K562 (cell line): ENCODE measurements around the gene STAB1. TPM values are rescaled to one million over a fixed set of nuclear protein-coding genes. Genes with fewer than 3 reads are reported as not detected.

ENCODE experiments used
- BCOR ChIP-seq: fragments of 450-650 bp; IDR thresholded peaks from 2 replicates; pipeline ENCODE4 v1.6.1; 2016
- BDP1 ChIP-seq: IDR thresholded peaks from 3 replicates; pipeline ENCODE4 v1.6.1; 2011; ENCODE audit not compliant: insufficient read length, insufficient read depth
- DIDO1 ChIP-seq: fragments of 450-650 bp; IDR thresholded peaks from 2 replicates; pipeline ENCODE4 v1.6.1; 2016; ENCODE audit warnings: low read depth, missing biosample characterization, missing genetic modification characterization
- GTF2F1 ChIP-seq: IDR thresholded peaks from 2 replicates; pipeline ENCODE4 v1.6.1; 2011; ENCODE audit warnings: low read depth, low read length, improper control_type of control experiment
- HDAC8 ChIP-seq: fragments of 450-650 bp; IDR thresholded peaks from 2 replicates; pipeline ENCODE4 v1.6.1; 2016; ENCODE audit warnings: mild to moderate bottlenecking, missing genetic modification characterization, moderate library complexity, missing compliant biosample characterization
- HMG20B ChIP-seq: fragments of 250-450 bp; sonication (Bioruptor Pico); IDR thresholded peaks from 2 replicates; pipeline ENCODE4 v1.5.0; 2021; ENCODE audit warnings: mild to moderate bottlenecking
- HNRNPK ChIP-seq: fragments of 200-400 bp; formaldehyde crosslinking; IDR thresholded peaks from one replicate; pipeline ENCODE4 v1.6.1; 2018; ENCODE audit warnings: mild to moderate bottlenecking, low read depth, low read length; ENCODE audit not compliant: poor library complexity, severe bottlenecking
- MAFK ChIP-seq: IDR thresholded peaks from 2 replicates; pipeline ENCODE4 v1.6.1; 2011; ENCODE audit warnings: low read length, improper control_type of control experiment
- NFE2 ChIP-seq: IDR thresholded peaks from 2 replicates; pipeline ENCODE4 v1.6.1; 2014; ENCODE audit warnings: antibody characterized with exemption, low read depth
- NFXL1 ChIP-seq: fragments of 450-650 bp; formaldehyde crosslinking; IDR thresholded peaks from 2 replicates; pipeline ENCODE4 v1.4.0; 2021; ENCODE audit warnings: mild to moderate bottlenecking
- POLR2H ChIP-seq: IDR thresholded peaks from 2 replicates; pipeline ENCODE4 v1.6.1; 2016; ENCODE audit warnings: missing genetic modification characterization, low read depth, mild to moderate bottlenecking, control low read depth, missing compliant biosample characterization, moderate library complexity
- RBM15 ChIP-seq: fragments of 200-400 bp; formaldehyde crosslinking; IDR thresholded peaks from 2 replicates; pipeline ENCODE4 v1.6.1; 2018; ENCODE audit warnings: mild to moderate bottlenecking, low read length, moderate library complexity; ENCODE audit not compliant: insufficient read depth
- RFX7 ChIP-seq: fragments of 250-450 bp; sonication (Bioruptor Pico); IDR thresholded peaks from 2 replicates; pipeline ENCODE4 v1.5.1; 2021; ENCODE audit warnings: mild to moderate bottlenecking
- SAP30 ChIP-seq: fragments of 200-600 bp; sonication (generic); IDR thresholded peaks from 2 replicates; pipeline ENCODE4 v1.6.1; 2012; ENCODE audit warnings: borderline replicate concordance, low read depth, mild to moderate bottlenecking, moderate library complexity, low read length, control low read depth, inconsistent platforms; ENCODE audit not compliant: insufficient read depth, poor library complexity, severe bottlenecking
- SRSF3 ChIP-seq: fragments of 200-400 bp; formaldehyde crosslinking; IDR thresholded peaks from 2 replicates; pipeline ENCODE4 v1.6.1; 2016; ENCODE audit warnings: mild to moderate bottlenecking, low read length, moderate library complexity; ENCODE audit not compliant: insufficient read depth
- SRSF9 ChIP-seq: fragments of 200-400 bp; formaldehyde crosslinking; IDR thresholded peaks from 2 replicates; pipeline ENCODE4 v1.6.1; 2017; ENCODE audit warnings: low read depth, low read length, borderline replicate concordance
- ZBTB1 ChIP-seq: sonication (generic); formaldehyde crosslinking; IDR thresholded peaks from 2 replicates; pipeline ENCODE4 v1.8.1; 2023; ENCODE audit warnings: missing genetic modification reagents, low read depth, mild to moderate bottlenecking, borderline replicate concordance
- ZNF212 ChIP-seq: fragments of 450-650 bp; formaldehyde crosslinking; IDR thresholded peaks from 2 replicates; pipeline ENCODE4 v1.4.0; 2020; ENCODE audit warnings: mild to moderate bottlenecking
- ZNF23 ChIP-seq: fragments of 250-450 bp; sonication (Bioruptor Pico); IDR thresholded peaks from 2 replicates; pipeline ENCODE4 v1.4.0; 2020; ENCODE audit warnings: mild to moderate bottlenecking
- ZNF316 ChIP-seq: fragments of 450-650 bp; IDR thresholded peaks from 2 replicates; pipeline ENCODE4 v1.6.1; 2016
- ZNF644 ChIP-seq: fragments of 200-800 bp; sonication (Bioruptor generic); IDR thresholded peaks from 2 replicates; pipeline ENCODE4 v1.6.1; 2016; ENCODE audit warnings: low read depth, missing genetic modification characterization, missing compliant biosample characterization
- polyA plus RNA-seq, 8 experiments: library from polyadenylated mRNA; depleted of rRNA in 4 of 8; stranded (reverse) in 5 of 8; unstranded in 3 of 8; fragments of >200 nt; fragmentation: Nextera tagmentation in 2 of 8; fragmentation: Illumina TruSeq in 1 of 8; extraction: Ambion mirVana in 2 of 8; extraction: Trizol in 1 of 8; gene quantifications; 2 replicates each; pipeline versions ENCODE4 v1.2.1 to v1.2.3, GENCODE V29; 2011 to 2014; ENCODE audit warnings: inconsistent platforms in 1 of 8, missing spikeins in 1 of 8
- total RNA-seq, 7 experiments: library from RNA; depleted of rRNA in 6 of 7; stranded (reverse); fragments of >200 nt in 6 of 7; fragmentation: Illumina TruSeq in 2 of 7; extraction: Trizol in 2 of 7; gene quantifications; 2 replicates each; pipeline versions ENCODE4 v1.2.1 to v1.2.3, GENCODE V29; 2011 to 2021; ENCODE audit warnings: low replicate concordance in 1 of 7
- TF ChIP-seq, protein P1 (sequence below): fragments of 450-650 bp; IDR thresholded peaks from 2 replicates; pipeline ENCODE4 v1.7.0; 2016; ENCODE audit warnings: borderline replicate concordance
- TF ChIP-seq, protein P2 (sequence below): fragments of 450-650 bp; formaldehyde crosslinking; IDR thresholded peaks from 2 replicates; pipeline ENCODE4 v1.4.0; 2022; ENCODE audit warnings: missing genetic modification characterization
- TF ChIP-seq, protein P3 (sequence below): fragments of 450-650 bp; IDR thresholded peaks from one replicate; pipeline ENCODE4 v1.6.1; 2018; ENCODE audit warnings: mild to moderate bottlenecking, moderate library complexity; ENCODE audit not compliant: partially characterized antibody

The STAB1 gene
- total and polyA plus RNA-seq, 9 of the 15 experiments (the other 6 are each of a cell fraction or from before 2014, with no cell fraction given) = 0.20 to 3.9 (median 1.2) TPM

DNA sequence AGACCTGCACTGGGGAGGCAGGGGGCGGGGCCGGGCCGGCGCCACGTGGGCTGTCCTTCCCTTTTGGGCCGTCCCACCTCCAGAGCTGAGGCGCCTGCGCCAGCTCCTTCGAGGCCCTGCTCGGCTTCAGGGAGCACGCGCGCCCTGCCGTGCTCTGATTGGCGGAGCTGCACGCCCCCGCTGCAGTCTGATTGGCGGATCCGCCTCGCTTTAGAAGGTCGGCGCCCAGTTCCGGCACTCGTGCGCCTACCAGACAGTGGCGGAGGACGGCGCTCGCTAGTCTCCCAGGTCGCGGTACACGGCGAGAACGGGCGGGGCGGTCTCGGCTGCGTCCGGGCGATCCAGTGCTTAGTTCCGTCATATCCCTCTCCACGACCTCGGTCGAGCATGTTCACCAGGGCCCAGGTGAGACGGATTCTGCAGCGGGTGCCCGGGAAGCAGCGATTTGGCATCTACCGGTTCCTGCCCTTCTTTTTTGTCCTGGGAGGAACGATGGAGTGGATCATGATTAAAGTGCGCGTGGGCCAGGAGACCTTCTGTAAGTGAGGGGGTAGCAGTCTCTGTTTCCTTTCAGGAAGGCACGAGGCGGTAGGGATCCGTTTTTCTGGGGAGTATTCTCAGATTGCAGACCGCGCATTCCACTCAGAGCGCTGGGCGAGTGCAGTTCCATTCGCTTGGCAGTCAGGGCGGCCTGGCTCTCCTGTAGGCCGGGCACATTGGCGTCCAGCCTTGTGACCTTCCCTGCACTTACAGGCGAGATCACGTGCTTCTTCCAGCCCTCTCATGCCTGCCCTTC is 41.4 kb downstream of the STAB1 start, which contains the start of gene UQCC5 (continued):
- TF ChIP-seq RFX7 (no peak), ZNF212 (CRISPR knock-in tag) (no peak), HNRNPK (no peak), DIDO1 (no peak), SAP30 (peak; percentile 73), POLR2H (peak; percentile 83), ZNF23 (no peak), ZBTB1 (CRISPR knock-in tag) (no peak), NFXL1 (CRISPR knock-in tag) (no peak), HMG20B (CRISPR knock-in tag) (no peak), GTF2F1 (no peak), HDAC8 (tag) (no peak), ZNF316 (no peak), SRSF3 (no peak), ZNF644 (tag) (no peak), MAFK (no peak), BDP1 (no peak), NFE2 (no peak), SRSF9 (no peak), RBM15 (no peak), BCOR (no peak; the same call in 1 of the 2 replicates)
- TF ChIP-seq, protein P1, sequence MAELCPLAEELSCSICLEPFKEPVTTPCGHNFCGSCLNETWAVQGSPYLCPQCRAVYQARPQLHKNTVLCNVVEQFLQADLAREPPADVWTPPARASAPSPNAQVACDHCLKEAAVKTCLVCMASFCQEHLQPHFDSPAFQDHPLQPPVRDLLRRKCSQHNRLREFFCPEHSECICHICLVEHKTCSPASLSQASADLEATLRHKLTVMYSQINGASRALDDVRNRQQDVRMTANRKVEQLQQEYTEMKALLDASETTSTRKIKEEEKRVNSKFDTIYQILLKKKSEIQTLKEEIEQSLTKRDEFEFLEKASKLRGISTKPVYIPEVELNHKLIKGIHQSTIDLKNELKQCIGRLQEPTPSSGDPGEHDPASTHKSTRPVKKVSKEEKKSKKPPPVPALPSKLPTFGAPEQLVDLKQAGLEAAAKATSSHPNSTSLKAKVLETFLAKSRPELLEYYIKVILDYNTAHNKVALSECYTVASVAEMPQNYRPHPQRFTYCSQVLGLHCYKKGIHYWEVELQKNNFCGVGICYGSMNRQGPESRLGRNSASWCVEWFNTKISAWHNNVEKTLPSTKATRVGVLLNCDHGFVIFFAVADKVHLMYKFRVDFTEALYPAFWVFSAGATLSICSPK = no peak
- TF ChIP-seq, protein P2, sequence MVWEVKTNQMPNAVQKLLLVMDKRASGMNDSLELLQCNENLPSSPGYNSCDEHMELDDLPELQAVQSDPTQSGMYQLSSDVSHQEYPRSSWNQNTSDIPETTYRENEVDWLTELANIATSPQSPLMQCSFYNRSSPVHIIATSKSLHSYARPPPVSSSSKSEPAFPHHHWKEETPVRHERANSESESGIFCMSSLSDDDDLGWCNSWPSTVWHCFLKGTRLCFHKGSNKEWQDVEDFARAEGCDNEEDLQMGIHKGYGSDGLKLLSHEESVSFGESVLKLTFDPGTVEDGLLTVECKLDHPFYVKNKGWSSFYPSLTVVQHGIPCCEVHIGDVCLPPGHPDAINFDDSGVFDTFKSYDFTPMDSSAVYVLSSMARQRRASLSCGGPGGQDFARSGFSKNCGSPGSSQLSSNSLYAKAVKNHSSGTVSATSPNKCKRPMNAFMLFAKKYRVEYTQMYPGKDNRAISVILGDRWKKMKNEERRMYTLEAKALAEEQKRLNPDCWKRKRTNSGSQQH = no peak
- TF ChIP-seq, protein P3, sequence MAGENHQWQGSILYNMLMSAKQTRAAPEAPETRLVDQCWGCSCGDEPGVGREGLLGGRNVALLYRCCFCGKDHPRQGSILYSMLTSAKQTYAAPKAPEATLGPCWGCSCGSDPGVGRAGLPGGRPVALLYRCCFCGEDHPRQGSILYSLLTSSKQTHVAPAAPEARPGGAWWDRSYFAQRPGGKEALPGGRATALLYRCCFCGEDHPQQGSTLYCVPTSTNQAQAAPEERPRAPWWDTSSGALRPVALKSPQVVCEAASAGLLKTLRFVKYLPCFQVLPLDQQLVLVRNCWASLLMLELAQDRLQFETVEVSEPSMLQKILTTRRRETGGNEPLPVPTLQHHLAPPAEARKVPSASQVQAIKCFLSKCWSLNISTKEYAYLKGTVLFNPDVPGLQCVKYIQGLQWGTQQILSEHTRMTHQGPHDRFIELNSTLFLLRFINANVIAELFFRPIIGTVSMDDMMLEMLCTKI = no peak
